HG03139 (cell line): Measurements from ENCODE around the gene CLEC4M.
"Not testable (repeated sequence)": the region's sequence is repeated elsewhere in the genome, so short reads cannot be mapped to it uniquely, and the experiment has no call there.

ENCODE experiments used
- ATAC-seq: cut with Tn5 transposase; IDR thresholded peaks from one replicate; pipeline ENCODE4 v1.9.1; 2021; ENCODE audit not compliant: unreplicated experiment

The CLEC4M gene

GRCh38 chr19:7799640-7800355, 36.8 kb downstream of the CLEC4M start:
- no peak for ATAC-seq

DNA sequence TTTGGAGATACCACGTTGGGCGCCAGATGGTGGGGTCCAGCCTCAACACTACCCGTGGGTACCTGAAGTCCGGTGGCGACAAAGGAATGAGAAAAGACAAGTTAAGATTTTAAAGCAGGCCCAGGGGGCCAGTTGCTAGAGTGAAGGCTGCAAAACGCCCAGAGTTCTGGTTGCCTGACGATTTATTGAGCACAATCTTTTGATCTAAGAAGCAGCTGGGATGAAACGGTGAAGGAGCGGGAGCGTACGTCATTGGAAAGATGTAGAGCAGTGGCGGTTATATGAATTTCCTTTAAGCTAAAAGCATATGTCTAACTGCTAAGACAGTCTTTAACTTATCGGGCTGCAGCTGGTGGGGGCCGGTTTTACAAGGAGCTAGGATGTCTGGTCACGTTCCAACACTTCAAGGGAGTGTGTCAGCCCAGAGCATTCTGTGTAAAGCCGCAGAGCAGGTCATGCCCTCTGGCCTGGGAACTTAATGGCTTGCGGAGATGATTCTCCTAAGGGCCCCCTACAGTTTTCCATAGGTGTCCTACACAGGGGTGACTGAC, 38.1 kb downstream of the CLEC4M start:
- no peak for ATAC-seq

GRCh38 chr19:7806234-7806633, 43.2 kb downstream of the CLEC4M start:
- no peak for ATAC-seq

DNA sequence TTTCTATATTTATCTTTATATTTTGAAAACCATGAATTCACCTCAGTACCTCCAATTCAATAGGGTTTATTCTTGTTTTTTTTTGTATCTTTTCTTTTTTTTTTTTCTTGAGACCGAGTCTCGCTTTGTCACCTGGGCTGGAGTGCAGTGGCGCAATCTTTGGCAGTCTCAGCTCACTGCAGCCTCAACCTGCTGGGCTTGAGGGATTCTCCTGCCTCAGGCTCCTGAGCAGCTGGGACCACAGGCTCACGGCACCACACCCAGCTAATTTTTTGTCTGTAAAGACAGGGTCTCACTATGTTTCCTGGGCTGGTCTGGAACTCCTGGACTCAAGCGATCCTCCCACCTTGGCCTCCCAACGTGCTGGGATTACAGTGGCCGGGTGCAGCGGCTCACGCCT, 43.8 kb downstream of the CLEC4M start:
- no peak for ATAC-seq

GRCh38 chr19:7808108-7808507, 45.1 kb downstream of the CLEC4M start:
- no peak for ATAC-seq

DNA sequence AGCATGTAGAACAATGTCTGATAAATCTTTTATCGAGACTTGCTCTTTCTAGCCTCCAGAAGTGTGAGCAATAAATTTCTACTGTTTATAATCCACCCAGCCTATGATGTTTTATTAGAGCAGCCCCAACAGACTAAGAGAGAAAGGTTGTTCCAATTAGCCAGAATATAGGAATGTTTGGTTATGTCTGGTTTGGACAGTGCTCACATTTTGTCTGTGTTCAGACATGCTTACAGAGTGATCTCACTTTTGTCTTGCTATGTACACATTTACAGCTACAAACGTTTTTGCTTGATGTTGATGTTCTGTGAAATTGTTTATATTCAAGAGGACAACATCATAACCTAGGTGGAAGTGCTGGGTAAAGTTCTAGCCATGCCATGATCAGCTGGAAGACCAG, 48.9 kb downstream of the CLEC4M start:
- no peak for ATAC-seq

GRCh38 chr19:7815325-7815724, 52.3 kb downstream of the CLEC4M start:
- no peak for ATAC-seq

GRCh38 chr19:7816040-7816439, 53.0 kb downstream of the CLEC4M start:
- ATAC-seq: not testable (repeated sequence)

GRCh38 chr19:7817801-7818200, 54.8 kb downstream of the CLEC4M start:
- ATAC-seq: no peak

- ATAC-seq: no peak
Observed at GRCh38 chr19:7818806-7819205, 55.8 kb downstream of the CLEC4M start.
